HG02884 (cell line): ENCODE data around the gene LINGO1.

ENCODE experiments used
- ATAC-seq: cut with Tn5 transposase; IDR thresholded peaks from one replicate; pipeline ENCODE4 v1.9.1; 2021; ENCODE audit warnings: mild to moderate bottlenecking, moderate library complexity; ENCODE audit not compliant: unreplicated experiment

LINGO1 gene

DNA sequence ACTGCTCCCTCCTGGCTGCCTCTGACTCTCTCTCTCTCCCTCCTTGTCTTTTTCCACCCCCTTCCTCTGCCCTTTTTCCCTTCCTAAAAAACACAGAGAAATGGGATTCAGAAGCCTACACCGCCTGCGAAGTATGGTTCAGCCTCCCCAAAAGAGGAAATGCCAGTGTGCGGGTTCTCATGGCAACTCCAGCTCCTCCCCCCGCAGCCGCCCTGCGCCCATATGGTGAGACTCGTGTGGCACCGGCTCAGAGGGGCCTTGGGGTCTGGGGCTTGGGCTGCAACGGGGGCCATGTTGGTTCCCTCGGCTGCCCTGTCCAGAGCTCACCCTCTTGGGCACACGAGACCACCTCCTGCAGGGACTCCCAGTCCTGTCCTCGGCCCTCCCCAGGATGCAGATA is 23.6 kb upstream of the LINGO1 start:
- no peak for ATAC-seq

DNA sequence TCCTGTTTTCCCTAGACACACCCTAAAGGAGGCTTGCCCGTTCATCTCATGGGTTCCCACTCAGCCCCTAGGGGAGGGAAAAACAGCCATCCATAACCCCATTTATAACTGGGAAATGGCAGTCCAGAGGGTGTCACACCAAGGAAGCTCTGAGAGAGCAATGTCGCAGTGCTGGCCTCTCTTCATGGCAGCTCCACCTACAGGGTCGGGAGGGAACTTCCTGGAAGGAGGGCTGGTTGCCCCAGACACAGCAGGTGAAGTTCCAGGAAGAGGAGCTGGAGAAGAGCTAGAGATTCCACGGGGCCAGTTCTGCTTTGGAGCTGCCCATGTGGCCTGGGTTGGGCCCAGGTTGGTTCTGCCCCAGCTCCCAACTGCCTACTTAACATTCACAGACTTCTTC is 22.3 kb upstream of the LINGO1 start:
- no peak for ATAC-seq

DNA sequence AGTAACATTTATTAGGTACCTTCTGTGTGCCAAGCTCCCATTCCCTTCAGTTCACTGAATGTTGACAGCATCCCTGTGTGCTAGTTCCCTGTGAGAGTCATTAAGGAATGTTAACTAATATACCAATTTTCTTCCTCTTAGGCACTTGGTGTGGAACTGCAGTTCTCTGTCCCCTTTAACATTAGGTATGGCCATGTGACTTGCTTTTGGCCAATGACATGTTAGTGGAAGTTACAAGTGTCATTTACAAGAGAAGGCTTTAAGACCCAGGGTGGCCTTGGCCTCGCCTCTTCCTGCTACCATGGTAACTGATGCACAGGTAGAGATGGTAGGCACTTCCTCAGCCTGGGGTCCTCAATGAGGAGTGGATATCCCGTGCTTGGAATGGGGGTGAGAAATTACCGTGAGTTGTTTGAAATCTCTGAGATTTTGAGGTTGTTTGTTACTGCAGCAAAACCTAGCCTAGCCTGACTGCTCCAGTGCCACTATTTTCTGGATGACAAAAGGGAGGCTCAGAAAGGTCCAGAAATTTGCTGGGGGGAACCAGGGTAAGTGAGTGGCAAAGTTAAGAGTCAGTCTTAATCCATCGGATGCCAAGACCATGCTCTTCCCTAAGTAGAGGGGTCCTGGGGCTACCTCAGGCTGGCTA is 21.2 kb upstream of the LINGO1 start:
- no peak for ATAC-seq

DNA sequence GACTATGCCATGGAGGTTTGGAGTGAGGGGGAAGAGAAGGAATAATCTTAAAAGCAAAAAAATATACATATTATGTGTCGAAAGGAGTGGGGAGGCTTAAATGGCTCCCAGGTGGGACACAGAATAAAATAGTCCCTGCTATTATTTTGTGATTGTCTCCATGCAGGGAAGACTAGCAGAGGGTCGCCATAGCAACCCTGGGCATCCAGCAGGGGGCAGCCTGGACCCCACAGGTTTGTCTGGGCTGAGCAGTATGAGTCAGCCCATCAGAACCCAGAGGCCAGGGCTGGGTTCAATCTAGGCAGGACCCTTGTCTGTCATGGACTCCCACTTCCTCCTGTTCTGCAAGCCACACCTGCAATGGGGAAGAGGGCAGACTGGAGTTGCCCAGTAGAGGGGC is 17.6 kb upstream of the LINGO1 start:
- ATAC-seq: no peak

DNA sequence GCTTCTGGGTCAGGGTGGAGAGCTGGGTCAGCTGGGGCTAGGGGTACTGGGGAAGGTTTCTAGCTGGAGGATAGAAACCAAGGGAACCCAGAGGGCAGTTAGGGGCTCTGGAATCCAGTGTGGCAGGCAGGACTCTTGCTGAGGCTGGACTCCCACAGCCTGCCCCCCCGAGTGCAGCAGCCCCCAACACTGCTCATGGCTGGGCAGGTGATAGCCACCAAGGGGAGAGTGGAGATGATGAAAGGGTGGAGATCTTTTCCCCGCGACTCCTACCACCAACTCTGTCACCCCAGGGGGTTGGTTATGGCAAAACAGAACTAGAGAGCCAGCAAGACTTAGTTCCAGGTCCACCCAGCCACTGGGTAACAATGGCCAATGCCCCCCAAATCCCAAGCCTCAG is 16.9 kb upstream of the LINGO1 start:
- no peak for ATAC-seq

DNA sequence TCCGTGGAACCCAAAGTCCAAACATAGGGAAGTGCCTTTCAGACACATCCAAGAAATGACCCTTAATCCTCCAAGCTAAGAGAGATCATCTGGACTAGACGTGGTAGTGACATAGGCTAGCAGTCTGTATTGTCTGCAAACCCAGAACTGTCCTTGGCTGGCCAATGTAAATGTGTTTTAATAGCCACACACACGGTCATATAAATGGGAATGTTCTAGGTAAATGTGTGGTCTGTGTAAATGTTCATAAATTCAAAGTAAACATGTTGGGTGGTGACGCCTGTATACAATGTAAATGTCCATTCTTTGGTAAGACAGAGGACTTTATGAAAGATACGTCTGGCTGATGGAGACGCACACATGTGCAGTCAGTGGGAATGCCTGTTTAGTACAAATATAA is 16.3 kb upstream of the LINGO1 start:
- ATAC-seq: no peak

DNA sequence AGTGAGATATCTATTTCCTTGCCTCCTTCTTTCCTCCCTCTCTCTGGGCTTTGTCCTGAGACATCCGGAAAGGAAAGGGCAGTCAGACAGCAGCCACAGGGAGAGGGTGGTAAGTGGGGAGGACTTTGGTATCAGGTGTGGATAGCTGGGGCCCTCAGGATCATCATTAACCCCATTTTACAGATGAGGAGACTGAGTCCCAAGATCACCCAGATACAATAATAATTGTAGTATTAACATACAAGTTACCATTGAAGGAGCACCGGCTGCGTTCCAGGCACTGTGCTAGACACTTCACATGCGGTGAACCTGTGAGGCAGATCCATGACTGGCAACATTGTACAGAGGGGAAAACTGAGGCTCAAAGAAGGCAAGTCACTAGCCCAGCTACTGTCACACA is 15.2 kb upstream of the LINGO1 start:
- ATAC-seq: no peak

DNA sequence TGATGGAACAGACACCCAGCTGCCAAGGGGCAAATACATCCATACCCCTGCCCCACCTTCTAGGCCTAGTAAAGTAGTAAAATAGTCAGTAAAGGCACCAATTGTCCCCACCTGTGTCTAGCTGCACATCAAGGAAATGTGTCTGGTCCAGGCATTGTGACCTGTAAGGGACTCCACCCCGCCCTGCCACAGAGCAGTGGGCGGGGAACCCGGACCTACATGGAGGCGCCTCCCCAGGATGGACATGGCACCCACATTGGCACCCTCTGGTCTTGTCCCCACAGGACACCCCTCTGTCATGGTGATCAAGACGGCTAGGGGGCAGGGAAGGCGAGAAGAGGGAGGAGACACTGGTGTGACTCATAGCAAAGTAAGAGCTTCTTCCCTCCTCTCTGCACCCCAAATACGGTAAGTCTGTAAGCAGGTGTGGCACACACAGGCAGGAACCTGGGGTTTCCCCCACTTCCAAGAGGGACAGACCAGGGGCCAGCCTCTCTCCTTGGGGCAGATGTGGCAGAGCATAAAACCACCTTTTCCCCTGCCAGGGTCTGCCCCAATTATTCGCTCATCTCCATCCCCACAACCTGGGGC is 13.5 kb upstream of the LINGO1 start:
- ATAC-seq: no peak

DNA sequence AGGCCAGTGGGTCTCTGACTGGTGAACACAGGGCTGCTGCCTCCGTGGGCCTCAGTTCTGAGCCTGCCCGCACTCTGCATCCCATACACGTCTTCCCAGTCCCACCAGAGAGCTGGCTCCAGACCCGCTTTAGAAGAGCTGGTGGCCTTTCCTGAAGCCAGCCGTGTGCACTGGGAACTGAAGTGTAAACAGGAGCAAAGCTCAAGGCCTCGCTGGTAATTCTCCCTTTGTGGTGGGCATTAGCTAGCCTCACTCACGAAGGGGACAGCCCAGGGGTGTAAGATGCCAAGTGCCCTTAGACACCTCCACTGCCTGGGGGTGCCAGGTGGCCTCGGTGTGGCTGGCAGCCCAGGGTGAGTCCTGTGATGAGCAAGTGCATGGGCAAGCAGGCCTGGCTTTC is 12.9 kb upstream of the LINGO1 start:
- ATAC-seq: no peak

DNA sequence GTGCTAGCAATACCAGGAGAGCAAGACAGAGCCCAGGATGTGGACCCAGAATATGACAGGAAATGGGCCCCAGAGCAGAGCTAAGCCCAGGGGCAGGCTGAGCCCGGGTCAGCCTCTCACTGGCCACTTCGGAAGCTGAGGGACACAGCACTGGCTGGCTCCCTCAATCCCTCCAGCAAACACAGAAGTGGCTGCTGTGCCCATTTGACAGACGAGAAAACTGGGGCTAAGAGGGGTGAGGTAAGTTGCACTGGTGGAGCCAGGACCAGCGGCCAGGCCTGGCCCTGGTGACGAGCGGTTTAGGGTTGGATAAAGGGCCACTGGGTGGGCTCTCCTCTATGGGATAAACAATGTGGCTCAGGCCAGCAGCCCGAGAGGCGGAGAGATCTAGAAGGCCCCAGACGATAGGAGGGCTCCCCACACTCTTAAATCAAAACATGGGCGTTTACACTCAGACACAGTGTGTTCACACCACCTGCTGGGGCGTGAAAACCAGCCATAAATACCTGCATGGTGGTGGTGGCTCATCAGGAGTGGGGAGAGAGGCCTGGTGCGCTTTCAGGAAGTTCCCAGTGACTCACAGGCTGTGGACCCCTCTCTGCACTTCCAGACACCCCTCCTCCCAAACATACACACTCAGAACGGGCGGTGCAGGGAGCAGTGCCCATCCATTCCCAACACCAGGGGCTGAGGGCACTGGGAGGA is 12.0 kb upstream of the LINGO1 start:
- ATAC-seq: no peak

DNA sequence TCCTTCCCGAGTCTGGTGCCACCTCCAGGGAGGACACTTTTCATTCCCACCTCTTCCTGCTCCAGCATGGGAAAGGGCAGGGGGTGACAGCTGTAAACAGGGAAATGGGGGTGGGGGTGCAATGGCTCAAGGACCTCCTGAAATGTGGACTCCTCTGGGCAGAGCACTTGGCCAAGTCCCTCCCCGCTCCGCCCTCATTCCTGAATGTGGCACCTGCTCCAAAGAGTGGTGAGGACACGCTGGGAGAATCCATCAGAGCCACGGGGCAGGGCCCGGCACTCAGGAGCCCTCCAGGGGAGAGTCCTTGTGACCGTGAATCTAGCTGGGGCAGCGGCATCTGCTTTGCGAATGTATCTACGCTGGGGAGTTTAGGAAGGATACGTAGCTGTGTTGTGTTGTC is 11.1 kb upstream of the LINGO1 start:
- ATAC-seq: no peak

DNA sequence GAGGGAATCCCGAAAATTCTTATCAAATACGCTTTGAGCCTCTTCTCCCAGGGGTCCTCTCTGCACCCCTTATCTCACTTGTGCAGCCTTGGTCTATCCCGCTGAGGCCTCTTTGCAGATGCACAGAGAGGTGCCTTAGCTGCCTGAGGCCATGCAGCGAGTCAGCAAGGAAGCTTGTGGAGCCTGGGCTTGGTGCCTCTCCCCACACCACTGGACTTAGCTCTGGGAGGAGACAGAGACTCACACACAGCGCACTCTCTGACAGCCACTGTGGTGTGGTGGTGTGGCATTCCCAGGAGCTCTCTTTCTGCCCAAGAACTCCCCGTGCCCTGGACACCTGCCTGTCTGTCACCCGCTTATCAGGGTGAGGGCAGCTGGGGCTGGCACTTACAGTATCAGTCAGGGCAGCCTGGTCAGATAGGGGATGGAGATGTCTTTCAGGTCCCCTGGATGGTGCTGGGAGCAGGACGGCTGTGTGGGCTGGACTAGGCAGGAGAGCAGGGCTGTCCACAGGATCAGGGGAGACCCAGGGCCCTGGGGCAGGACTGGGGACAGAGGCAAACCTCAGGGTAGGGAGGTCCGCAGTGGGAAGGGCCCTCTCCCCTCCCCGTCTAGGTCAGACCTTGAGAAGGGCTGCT is 10.2 kb upstream of the LINGO1 start:
- ATAC-seq: no peak

DNA sequence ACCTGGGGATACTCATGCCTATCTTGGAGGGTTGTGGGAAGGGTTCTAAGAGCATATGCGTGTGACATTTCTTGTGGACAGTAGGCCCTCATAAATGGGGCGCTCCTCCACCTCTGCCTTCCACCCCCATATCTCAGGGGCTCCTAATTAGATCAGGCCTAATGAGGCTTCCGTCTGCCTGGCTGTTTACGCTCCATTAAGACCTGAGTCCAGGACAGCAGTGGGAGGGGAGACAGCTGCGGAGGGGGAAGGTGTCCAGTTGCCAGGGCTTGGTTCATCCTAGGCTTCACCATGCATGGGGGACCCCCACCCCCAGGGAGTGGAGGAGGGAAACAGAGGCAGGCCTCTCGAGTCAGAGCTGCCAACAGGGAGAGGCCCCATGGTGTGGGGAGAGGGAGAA is 9.3 kb upstream of the LINGO1 start:
- ATAC-seq: no peak

DNA sequence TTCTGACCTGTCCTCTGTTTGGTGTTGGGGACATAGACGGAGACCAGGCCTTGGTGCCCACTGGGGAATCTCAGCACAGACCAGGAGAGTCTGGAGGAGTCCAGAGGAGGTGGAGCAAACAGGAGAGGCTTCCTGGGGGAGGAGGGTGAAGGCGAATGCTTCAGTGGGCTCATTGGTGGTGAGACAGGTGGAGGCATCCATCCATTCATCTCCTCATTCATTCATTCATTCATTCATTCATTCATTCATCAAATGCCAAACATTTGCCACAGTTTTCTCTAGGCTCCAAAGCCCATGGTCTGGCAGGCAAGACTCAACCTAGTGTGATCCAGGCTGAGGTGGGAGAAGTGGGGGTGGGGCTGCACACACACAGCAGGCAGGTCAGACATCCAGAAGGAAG is 7.9 kb upstream of the LINGO1 start:
- no peak for ATAC-seq

DNA sequence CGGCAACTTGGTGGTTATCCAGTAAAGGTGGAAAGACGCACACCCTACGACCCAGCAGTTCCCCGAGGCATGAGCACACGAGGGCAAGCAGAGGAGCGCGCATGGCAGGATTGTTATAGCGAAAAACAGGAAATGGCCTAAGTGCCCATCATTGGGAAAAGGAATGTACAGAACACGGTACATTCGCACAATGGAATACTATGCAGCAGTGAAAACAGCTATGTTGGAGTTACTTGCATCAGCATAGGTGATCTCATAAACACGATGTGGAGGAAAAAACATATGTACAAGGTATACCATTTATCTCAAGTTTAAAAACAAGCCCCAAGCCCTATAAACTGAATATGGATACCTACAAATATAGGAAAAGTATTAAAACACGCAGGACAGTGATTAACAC is 6.7 kb upstream of the LINGO1 start:
- no peak for ATAC-seq

DNA sequence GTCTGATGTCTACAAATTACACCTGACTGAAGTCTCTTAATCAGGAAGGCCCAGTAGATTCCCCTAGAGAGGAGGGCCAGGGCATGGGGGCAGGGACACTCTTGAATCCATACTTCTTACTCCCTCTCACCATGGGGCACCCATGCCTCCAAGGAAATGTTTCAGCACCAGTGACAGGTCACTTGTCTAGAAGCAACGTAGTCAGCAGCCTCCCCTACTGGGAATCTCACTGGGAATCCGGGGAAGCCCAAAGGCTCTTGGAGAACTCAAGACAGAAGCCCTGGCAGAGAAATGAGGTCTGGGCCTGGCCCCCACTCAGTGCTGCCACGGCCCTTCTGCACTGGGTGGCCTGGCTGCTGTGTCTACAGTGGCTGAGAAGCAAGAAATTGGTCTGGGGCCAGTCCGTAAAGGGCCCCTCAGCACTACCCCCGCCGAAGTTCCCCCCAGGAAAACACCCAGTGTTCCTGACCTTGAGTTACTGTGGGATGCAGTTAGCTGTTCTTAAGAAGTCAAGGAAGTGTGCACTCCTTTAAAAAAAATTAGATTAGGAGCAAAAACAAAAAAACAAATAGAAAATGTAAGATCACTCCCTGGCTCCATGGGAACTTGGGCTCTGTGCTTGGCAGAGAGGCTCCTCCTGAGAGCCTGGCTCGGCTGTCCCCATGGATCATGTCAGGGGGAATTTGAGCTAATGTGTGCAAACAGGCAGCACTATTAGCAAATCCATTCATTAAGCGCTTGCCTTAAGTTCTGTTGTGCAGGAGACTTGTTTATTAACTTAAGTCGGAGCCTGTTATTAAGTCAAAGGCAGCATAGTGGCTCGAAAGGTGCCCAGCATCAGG is 5.4 kb upstream of the LINGO1 start:
- no peak for ATAC-seq

DNA sequence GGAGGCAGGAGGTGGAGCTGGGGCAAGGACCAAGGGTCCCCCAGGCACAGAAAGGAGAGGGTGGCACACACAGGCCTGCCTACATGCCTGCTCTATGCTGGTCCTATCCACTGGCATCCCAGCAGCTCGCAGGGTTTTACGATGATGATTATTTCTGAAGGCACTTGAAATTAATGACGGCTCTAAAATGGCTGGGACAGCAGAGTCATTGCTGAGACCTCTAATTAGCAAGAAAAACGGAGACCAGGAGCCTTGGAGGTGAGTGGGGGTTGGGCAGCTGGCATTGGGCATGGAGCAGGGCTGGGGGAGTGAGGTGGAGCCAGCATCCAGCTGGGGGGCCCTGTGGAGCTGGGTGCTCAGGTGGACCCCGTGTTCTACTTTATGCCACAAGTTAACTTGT is 3.5 kb upstream of the LINGO1 start:
- ATAC-seq: no peak

DNA sequence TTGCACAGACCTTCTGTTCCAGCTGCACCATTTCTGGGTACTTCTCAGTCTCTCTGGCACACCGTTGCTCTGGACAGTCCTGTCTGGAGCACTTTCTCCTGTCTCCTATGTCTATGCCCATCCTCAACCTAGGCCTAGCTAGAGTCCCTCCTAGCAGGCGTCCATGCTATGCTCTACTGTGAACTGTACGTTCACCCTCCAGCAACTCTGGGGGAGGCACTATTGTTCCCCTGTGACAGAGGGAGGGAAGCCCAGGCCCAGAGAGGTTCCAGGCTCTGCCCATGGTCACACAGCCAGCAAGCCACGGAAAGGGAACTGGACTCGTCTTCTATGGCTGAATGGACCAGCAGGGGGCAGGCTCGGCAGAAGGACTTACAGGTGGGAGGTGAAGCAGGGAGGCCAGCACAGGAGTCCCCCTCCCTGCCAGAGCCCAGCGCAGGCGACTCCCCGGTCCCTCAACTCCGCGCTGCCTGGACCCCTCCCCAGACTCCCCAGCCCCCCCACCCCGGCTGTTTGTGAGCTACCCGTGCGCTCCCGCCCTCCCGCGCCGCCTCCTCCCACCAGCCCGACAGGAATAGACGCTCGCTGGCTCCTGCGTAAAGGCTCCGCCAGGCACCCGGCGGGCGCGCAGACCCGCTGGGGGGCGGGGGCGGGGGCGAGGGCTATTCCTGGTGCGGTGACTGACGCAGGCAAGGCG is 1.7 kb upstream of the LINGO1 start:
- ATAC-seq: no peak

DNA sequence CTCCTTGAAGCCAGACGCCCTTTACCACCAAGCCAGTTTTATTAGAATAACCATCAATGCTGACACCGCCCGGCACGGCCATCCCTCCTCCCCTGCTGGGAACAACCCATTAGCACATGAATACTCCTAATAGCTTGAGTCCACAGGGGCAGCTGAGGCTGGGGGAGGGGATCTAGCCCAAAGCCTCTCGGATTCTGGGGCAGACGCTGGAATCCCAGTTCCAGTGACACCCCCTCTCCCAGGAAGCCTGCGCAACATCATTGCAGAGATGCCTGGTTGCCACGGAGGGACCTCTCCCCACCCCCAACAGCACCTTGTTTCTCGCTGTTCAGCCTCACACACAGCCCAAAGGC is 1.2 kb upstream of the LINGO1 start:
- no peak for ATAC-seq

DNA sequence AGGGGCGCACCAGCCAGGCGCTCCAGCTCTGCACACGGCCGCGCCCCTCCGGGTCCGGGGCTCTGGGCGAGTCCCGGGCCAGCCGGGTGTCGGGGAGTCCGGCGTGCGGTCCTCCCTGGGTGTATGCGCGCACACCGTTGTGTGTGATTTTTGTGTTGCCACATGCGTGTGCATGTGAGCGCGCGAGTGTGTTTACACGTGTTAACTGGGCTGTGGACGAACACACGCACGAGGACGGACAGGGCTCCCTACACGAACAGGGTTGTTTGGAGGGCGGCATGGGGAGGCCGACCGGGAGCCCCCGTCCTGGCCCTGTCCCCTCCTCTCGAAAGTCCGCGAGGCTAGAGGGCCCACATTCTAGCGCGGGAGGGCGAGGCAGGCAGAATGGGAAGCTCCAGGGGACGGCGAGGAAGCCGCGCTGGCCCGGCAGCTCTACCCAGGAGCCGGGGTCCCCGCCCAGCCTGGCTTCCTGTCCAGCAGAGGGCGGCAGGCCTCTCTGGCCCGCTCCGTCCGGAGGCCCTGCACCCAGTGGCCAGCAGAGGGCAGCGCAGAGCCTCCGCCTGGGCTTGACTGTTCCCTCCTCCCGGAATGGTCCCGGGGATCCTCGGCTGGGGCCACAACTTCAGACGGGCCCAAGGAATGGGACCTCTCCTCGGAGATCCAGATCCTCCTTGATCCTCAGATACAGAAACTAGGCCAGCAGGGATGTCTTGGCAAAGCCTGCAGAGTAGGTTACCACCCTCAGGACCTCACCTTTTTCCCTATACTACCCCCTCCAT is 611 bp upstream of the LINGO1 start:
- no peak for ATAC-seq
